ENCODE measurements around the gene CFDP1.

CFDP1 gene

GRCh38 chr16:75378616-75379015, 54.7 kb downstream of the CFDP1 start:
- in situ Hi-C loops (cut with HindIII; ENCODE audit: low sequenced_read_pairs) = loop anchor here (25.0 kb wide), 1 partner anchor 141 kb away; no protein-coding TSS in a partner anchor

GRCh38 chr16:75377729-75378386, 55.4 kb downstream of the CFDP1 start:
- in situ Hi-C loops (cut with HindIII; ENCODE audit: low sequenced_read_pairs) = loop anchor here (25.0 kb wide), 1 partner anchor 141 kb away; no protein-coding TSS in a partner anchor

GRCh38 chr16:75376475-75377161, 56.7 kb downstream of the CFDP1 start:
- in situ Hi-C loops (cut with HindIII; ENCODE audit: low sequenced_read_pairs) = loop anchor here (25.0 kb wide), 1 partner anchor 139 kb away; no protein-coding TSS in a partner anchor

- in situ Hi-C loops (cut with HindIII; ENCODE audit: low sequenced_read_pairs) = loop anchor here (5.0 kb wide), 1 partner anchor 67 kb away; no protein-coding TSS in a partner anchor
These were observed 58.9 kb downstream of the CFDP1 start for GRCh38 chr16:75374388-75374787.

- in situ Hi-C loops (cut with HindIII; ENCODE audit: low sequenced_read_pairs) = loop anchor here (5.0 kb wide), 1 partner anchor 65 kb away; no protein-coding TSS in a partner anchor
These were observed 61.0 kb downstream of the CFDP1 start for GRCh38 chr16:75372236-75372856.

GRCh38 chr16:75371171-75371570, 62.1 kb downstream of the CFDP1 start:
- in situ Hi-C loops (cut with HindIII; ENCODE audit: low sequenced_read_pairs) = loop anchor here (5.0 kb wide), 1 partner anchor 64 kb away; no protein-coding TSS in a partner anchor

- in situ Hi-C loops (cut with HindIII; ENCODE audit: low sequenced_read_pairs) = no loop called here
These were observed 69.0 kb downstream of the CFDP1 start for GRCh38 chr16:75364286-75364791.

- in situ Hi-C loops (cut with HindIII; ENCODE audit: low sequenced_read_pairs) = no loop called here
These were observed 70.5 kb downstream of the CFDP1 start for GRCh38 chr16:75362846-75363245.

GRCh38 chr16:75361936-75362335, 71.4 kb downstream of the CFDP1 start:
- in situ Hi-C loops (cut with HindIII; ENCODE audit: low sequenced_read_pairs) = no loop called here

GRCh38 chr16:75354170-75354569, 79.1 kb downstream of the CFDP1 start:
- in situ Hi-C loops (cut with HindIII; ENCODE audit: low sequenced_read_pairs) = no loop called here

GRCh38 chr16:75351183-75351582, 82.1 kb downstream of the CFDP1 start:
- in situ Hi-C loops (cut with HindIII; ENCODE audit: low sequenced_read_pairs) = no loop called here

GRCh38 chr16:75345711-75346110, 87.6 kb downstream of the CFDP1 start:
- in situ Hi-C loops (cut with HindIII; ENCODE audit: low sequenced_read_pairs) = no loop called here

- in situ Hi-C loops (cut with HindIII; ENCODE audit: low sequenced_read_pairs) = loop anchor here (5.0 kb wide), 1 partner anchor 57 kb away; no protein-coding TSS in a partner anchor
These were observed 89.4 kb downstream of the CFDP1 start for GRCh38 chr16:75343941-75344340.

- in situ Hi-C loops (cut with HindIII; ENCODE audit: low sequenced_read_pairs) = loop anchor here (5.0 kb wide), 1 partner anchor 56 kb away; no protein-coding TSS in a partner anchor
These were observed 90.0 kb downstream of the CFDP1 start for GRCh38 chr16:75343286-75343685.

- in situ Hi-C loops (cut with HindIII; ENCODE audit: low sequenced_read_pairs) = loop anchor here (5.0 kb wide), 1 partner anchor 55 kb away; no protein-coding TSS in a partner anchor
These were observed 90.9 kb downstream of the CFDP1 start for GRCh38 chr16:75342308-75342811.

GRCh38 chr16:75341564-75342307, 91.6 kb downstream of the CFDP1 start:
- in situ Hi-C loops (cut with HindIII; ENCODE audit: low sequenced_read_pairs) = loop anchor here (5.0 kb wide), 1 partner anchor 54 kb away; no protein-coding TSS in a partner anchor

GRCh38 chr16:75340741-75341491, 92.4 kb downstream of the CFDP1 start:
- in situ Hi-C loops (cut with HindIII; ENCODE audit: low sequenced_read_pairs) = loop anchor here (5.0 kb wide), 1 partner anchor 54 kb away; no protein-coding TSS in a partner anchor

- in situ Hi-C loops (cut with HindIII; ENCODE audit: low sequenced_read_pairs) = no loop called here
These were observed 95.9 kb downstream of the CFDP1 start for GRCh38 chr16:75337430-75337829.

GRCh38 chr16:75336521-75336920, 96.8 kb downstream of the CFDP1 start:
- in situ Hi-C loops (cut with HindIII; ENCODE audit: low sequenced_read_pairs) = no loop called here
